HG03135 (cell line): ENCODE measurements around the gene STK36.

Source experiments
- ATAC-seq: cut with Tn5 transposase; IDR thresholded peaks from one replicate; pipeline ENCODE4 v1.9.1; 2021; ENCODE audit warnings: mild to moderate bottlenecking, moderate library complexity; ENCODE audit not compliant: unreplicated experiment

Gene STK36

GRCh38 chr2:218743068-218743467, 71.2 kb downstream of the STK36 start:
- ATAC-seq: no peak

GRCh38 chr2:218744615-218745014, 72.7 kb downstream of the STK36 start:
- no peak for ATAC-seq

GRCh38 chr2:218745160-218745558, 73.3 kb downstream of the STK36 start:
- no peak for ATAC-seq

- ATAC-seq: no peak
Measured at GRCh38 chr2:218745559-218746469, 73.9 kb downstream of the STK36 start.

- ATAC-seq: no peak
Measured at GRCh38 chr2:218746470-218746795, 74.5 kb downstream of the STK36 start.

- no peak for ATAC-seq
Measured at GRCh38 chr2:218746960-218747359, 75.1 kb downstream of the STK36 start.

GRCh38 chr2:218748741-218749441, 77.0 kb downstream of the STK36 start:
- no peak for ATAC-seq
